Trophoblast cell (in vitro differentiated cells and primary cell): Measurements from ENCODE around the gene CDC7.
"Not testable (repeated sequence)": the region's sequence is repeated elsewhere in the genome, so short reads cannot be mapped to it uniquely, and the experiment has no call there.

Source experiments
- DNase-seq, 2 donors: peaks; one replicate each; pipeline ENCODE4 v3.0.0-alpha.2; 2016
- H2AFZ ChIP-seq: 2 replicates; pipeline ENCODE4 v1.6.1; 2013; ENCODE audit warnings: low read length, moderate library complexity, mild to moderate bottlenecking; ENCODE audit not compliant: insufficient read depth, poor library complexity
- H2AK5ac ChIP-seq: 2 replicates; pipeline ENCODE4 v1.6.1; 2013; ENCODE audit warnings: mild to moderate bottlenecking, low read length
- H2BK120ac ChIP-seq: 2 replicates; pipeline ENCODE4 v1.6.1; 2013; ENCODE audit warnings: low read length, mild to moderate bottlenecking, moderate library complexity; ENCODE audit not compliant: insufficient read depth, poor library complexity
- H2BK12ac ChIP-seq: 2 replicates; pipeline ENCODE4 v1.6.1; 2013; ENCODE audit warnings: mild to moderate bottlenecking, low read length, moderate library complexity
- H2BK5ac ChIP-seq: 2 replicates; pipeline ENCODE4 v1.6.1; 2013; ENCODE audit warnings: low read length, low read depth, moderate library complexity, mild to moderate bottlenecking; ENCODE audit not compliant: poor library complexity
- H3K14ac ChIP-seq: 2 replicates; pipeline ENCODE4 v1.6.1; 2013; ENCODE audit warnings: mild to moderate bottlenecking, low read length
- H3K18ac ChIP-seq: 2 replicates; pipeline ENCODE4 v1.6.1; 2013; ENCODE audit warnings: mild to moderate bottlenecking, low read length
- H3K23ac ChIP-seq: 2 replicates; pipeline ENCODE4 v1.6.1; 2013; ENCODE audit warnings: low read length
- H3K27ac ChIP-seq: 2 replicates; pipeline ENCODE4 v1.5.1; 2013; ENCODE audit warnings: low read depth, mild to moderate bottlenecking, inconsistent platforms, low read length, moderate library complexity
- H3K27me3 ChIP-seq: 2 replicates; pipeline ENCODE4 v1.6.1; 2013; ENCODE audit warnings: inconsistent platforms, mild to moderate bottlenecking, low read length, moderate library complexity; ENCODE audit not compliant: insufficient read depth
- H3K36me3 ChIP-seq, 2 experiments: 1 replicate in 1 of 2; 2 replicates in 1 of 2; pipeline ENCODE4 v1.6.1; 2013; ENCODE audit warnings: low read length in 2 of 2, mild to moderate bottlenecking in 2 of 2, moderate library complexity in 1 of 2; ENCODE audit not compliant: insufficient read depth in 2 of 2, control insufficient read depth in 1 of 2
- H3K4ac ChIP-seq: 2 replicates; pipeline ENCODE4 v1.6.1; 2013; ENCODE audit warnings: low read depth, mild to moderate bottlenecking, low read length, moderate library complexity
- H3K4me1 ChIP-seq, 2 experiments: 1 replicate in 1 of 2; 2 replicates in 1 of 2; pipeline ENCODE4 v1.6.1; 2013; ENCODE audit warnings: low read length in 2 of 2, mild to moderate bottlenecking in 2 of 2, moderate library complexity in 1 of 2; ENCODE audit not compliant: insufficient read depth in 2 of 2, control insufficient read depth in 1 of 2
- H3K4me2 ChIP-seq: 2 replicates; pipeline ENCODE4 v1.6.1; 2013; ENCODE audit warnings: inconsistent platforms, mild to moderate bottlenecking, low read length, moderate library complexity
- H3K4me3 ChIP-seq: 2 replicates; pipeline ENCODE4 v1.5.1; 2013; ENCODE audit warnings: mild to moderate bottlenecking, low read depth, low read length, inconsistent platforms
- H3K79me1 ChIP-seq: one replicate; pipeline ENCODE4 v1.6.1; 2013; ENCODE audit warnings: low read length
- H3K79me2 ChIP-seq: 2 replicates; pipeline ENCODE4 v1.6.1; 2013; ENCODE audit warnings: low read length, mild to moderate bottlenecking; ENCODE audit not compliant: control insufficient read depth, insufficient read depth, poor library complexity
- H3K9ac ChIP-seq: 2 replicates; pipeline ENCODE4 v1.6.1; 2013; ENCODE audit warnings: mild to moderate bottlenecking, low read length
- H3K9me3 ChIP-seq: 2 replicates; pipeline ENCODE4 v1.6.1; 2013; ENCODE audit warnings: low read depth, mild to moderate bottlenecking, control low read depth, inconsistent platforms, low read length; ENCODE audit not compliant: insufficient read depth
- H4K12ac ChIP-seq: 2 replicates; pipeline ENCODE4 v1.6.1; 2013; ENCODE audit warnings: low read depth, mild to moderate bottlenecking, low read length, moderate library complexity
- H4K8ac ChIP-seq: 2 replicates; pipeline ENCODE4 v1.6.1; 2013; ENCODE audit warnings: low read depth, mild to moderate bottlenecking, low read length, moderate library complexity
- H4K91ac ChIP-seq: one replicate; pipeline ENCODE4 v1.6.1; 2013; ENCODE audit warnings: low read depth, mild to moderate bottlenecking, low read length, moderate library complexity
- WGBS: extraction: QIAGEN DNeasy Blood & Tissue Kit; methylation state at CpG from one replicate; pipeline ENCODE4 v1.1.7; 2013; ENCODE audit warnings: missing lambda C conversion rate; ENCODE audit not compliant: insufficient read length, insufficient coverage; ENCODE audit errors: extremely low coverage; 5-methylcytosine and 5-hydroxymethylcytosine counted together

Gene CDC7

DNA sequence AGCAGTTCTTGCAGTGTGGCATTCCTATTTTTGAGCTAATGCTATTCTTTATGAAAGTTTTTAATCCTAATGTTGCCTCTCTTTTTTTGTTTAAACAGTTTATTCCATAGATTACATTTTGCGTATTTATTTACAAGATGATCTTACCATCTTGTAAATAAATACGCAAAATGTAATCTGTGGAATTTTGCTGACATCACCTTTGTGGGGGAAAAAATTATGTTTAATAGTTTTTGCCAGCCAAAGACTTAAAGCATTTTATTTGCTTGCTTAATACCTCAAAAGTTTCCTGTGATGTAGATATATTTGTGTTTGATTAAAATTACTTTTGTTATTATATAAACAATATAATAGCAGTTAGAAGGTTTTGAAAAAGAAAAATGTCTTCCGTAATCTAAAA lies 15.3 kb downstream of the CDC7 start:
- H4K12ac ChIP-seq: no peak overlapping the region
- H2BK5ac ChIP-seq: no peak overlapping the region
- H3K79me2 ChIP-seq: no peaks in the 10 kb centered on the region
- H2AFZ ChIP-seq: no peak overlapping the region
- no peak overlapping the region for H3K18ac ChIP-seq
- no peak overlapping the region for H3K4me3 ChIP-seq
- H2AK5ac ChIP-seq: no peak overlapping the region
- H2BK120ac ChIP-seq: no peak overlapping the region
- H3K36me3 ChIP-seq: peaks cover 0 to 2% of the 10 kb centered on the region in 2 experiments
- H3K9ac ChIP-seq: no peak overlapping the region
- no peak overlapping the region for H3K23ac ChIP-seq
- H4K8ac ChIP-seq: no peak overlapping the region
- WGBS: no CpG with 5 or more reads among the region's 3 CpGs
- DNase-seq: no peak
- H3K14ac ChIP-seq: no peak overlapping the region
- no peak overlapping the region for H2BK12ac ChIP-seq
- H3K27ac ChIP-seq: no peak overlapping the region
- no peak overlapping the region for H3K4me2 ChIP-seq
- H3K79me1 ChIP-seq: no peaks in the 10 kb centered on the region
- no peak overlapping the region for H4K91ac ChIP-seq
- H3K4ac ChIP-seq: no peak overlapping the region
- H3K4me1 ChIP-seq: no peaks in the 10 kb centered on the region
- H3K27me3 ChIP-seq: no peaks in the 10 kb centered on the region
- no peaks in the 10 kb centered on the region for H3K9me3 ChIP-seq

DNA sequence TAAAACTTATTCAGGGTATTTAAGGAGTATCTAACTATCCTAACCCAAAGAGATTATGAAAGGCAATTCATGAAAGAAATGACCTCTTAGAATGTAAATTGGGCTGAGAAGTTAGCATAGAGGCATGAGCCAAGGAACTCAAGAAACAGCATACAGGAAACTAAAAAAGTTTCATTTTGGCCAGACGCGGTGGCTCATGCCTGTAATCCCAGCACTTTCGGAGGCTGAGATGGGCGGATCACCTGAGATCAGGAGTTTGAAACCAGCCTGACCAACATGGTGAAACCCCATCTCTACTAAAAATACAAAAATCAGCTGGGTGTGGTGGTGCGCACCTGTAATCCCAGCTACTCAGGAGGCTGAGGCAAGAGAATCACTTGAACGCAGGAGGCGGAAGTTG lies 16.0 kb downstream of the CDC7 start:
- H3K9ac ChIP-seq, H2AFZ ChIP-seq, H4K8ac ChIP-seq, DNase-seq, H2BK12ac ChIP-seq, H3K23ac ChIP-seq, H3K4me3 ChIP-seq, H4K91ac ChIP-seq, H3K79me2 ChIP-seq, H3K9me3 ChIP-seq, H3K36me3 ChIP-seq, H3K27me3 ChIP-seq, H3K27ac ChIP-seq, H3K4me2 ChIP-seq, H2AK5ac ChIP-seq, H2BK5ac ChIP-seq, H3K4me1 ChIP-seq, H3K18ac ChIP-seq, H3K14ac ChIP-seq, H3K79me1 ChIP-seq, H3K4ac ChIP-seq, H2BK120ac ChIP-seq, H4K12ac ChIP-seq: not testable (repeated sequence)
- WGBS: no CpG with 5 or more reads among the region's 7 CpGs

GRCh38 chr1:91519167-91519566 lies 18.5 kb downstream of the CDC7 start:
- H2AK5ac ChIP-seq, H3K27ac ChIP-seq, H3K79me2 ChIP-seq, H4K8ac ChIP-seq, H3K23ac ChIP-seq, H3K27me3 ChIP-seq, DNase-seq, H3K4me3 ChIP-seq, H2AFZ ChIP-seq, H3K18ac ChIP-seq, H2BK12ac ChIP-seq, H3K4me1 ChIP-seq, H3K79me1 ChIP-seq, H4K91ac ChIP-seq, H3K4me2 ChIP-seq, H2BK120ac ChIP-seq, H3K14ac ChIP-seq, H3K4ac ChIP-seq, H4K12ac ChIP-seq, H3K9ac ChIP-seq, H2BK5ac ChIP-seq, H3K9me3 ChIP-seq, H3K36me3 ChIP-seq: not testable (repeated sequence)
- no CpG with 5 or more reads among the region's 2 CpGs for WGBS

GRCh38 chr1:91520942-91521507 lies 20.4 kb downstream of the CDC7 start:
- Histone ChIP-seq H3K4me3 (no peak overlapping the region), H2BK120ac (no peak overlapping the region), H3K36me3 (no peaks in the 10 kb centered on the region), H3K79me2 (no peaks in the 10 kb centered on the region), H3K14ac (no peak overlapping the region), H3K23ac (no peak overlapping the region), H3K79me1 (no peaks in the 10 kb centered on the region), H3K9me3 (no peaks in the 10 kb centered on the region), H2BK12ac (no peak overlapping the region), H3K18ac (no peak overlapping the region), H3K27ac (no peak overlapping the region), H4K12ac (no peak overlapping the region), H3K9ac (no peak overlapping the region), H2AFZ (no peak overlapping the region), H2AK5ac (no peak overlapping the region), H3K27me3 (no peaks in the 10 kb centered on the region), H3K4ac (no peak overlapping the region), H2BK5ac (no peak overlapping the region), H3K4me2 (no peak overlapping the region), H4K8ac (no peak overlapping the region), H3K4me1 (no peaks in the 10 kb centered on the region), H4K91ac (no peak overlapping the region)
- no peak for DNase-seq
- WGBS: no CpG with 5 or more reads among the region's 2 CpGs
